GM12892 (cell line): Measurements from ENCODE around the gene FASTKD3.

Experiments used
- POLR2A ChIP-seq: IDR thresholded peaks from 2 replicates; pipeline ENCODE4 v1.6.1; 2011; ENCODE audit warnings: low read depth, low read length, control low read depth
- POLR2AphosphoS5 ChIP-seq: IDR thresholded peaks from 2 replicates; pipeline ENCODE4 v1.6.1; 2011; ENCODE audit warnings: low read depth, low read length, control low read depth
- TAF1 ChIP-seq: IDR thresholded peaks from 2 replicates; pipeline ENCODE4 v1.6.1; 2011; ENCODE audit warnings: low read depth, mild to moderate bottlenecking, control low read depth, low read length, borderline replicate concordance

- TF ChIP-seq POLR2A (no peak), POLR2AphosphoS5 (no peak), TAF1 (no peak)
These were observed 6.3 kb upstream of the FASTKD3 start for GRCh38 chr5:7875151-7875550.
